SK-N-MC (cell line): ENCODE results near the gene MYB.

ENCODE experiments used
- EZH2 ChIP-seq: fragments of 200-600 bp; sonication (generic); IDR thresholded peaks from one replicate; pipeline ENCODE4 v1.6.1; 2017; ENCODE audit warnings: antibody characterized with exemption
- FOXP2 ChIP-seq: optimal IDR thresholded peaks from 2 replicates; pipeline ENCODE3; 2011; ENCODE audit warnings: mild to moderate bottlenecking, moderate library complexity; ENCODE audit not compliant: insufficient read depth; ENCODE audit errors: extremely low read length, control extremely low read depth
- POLR2AphosphoS5 ChIP-seq: IDR thresholded peaks from 2 replicates; pipeline ENCODE4 v1.6.1; 2012; ENCODE audit warnings: mild to moderate bottlenecking, low read depth, low read length, borderline replicate concordance

GRCh38 chr6:135268263-135268662 is 87.2 kb downstream of the MYB start:
- TF ChIP-seq POLR2AphosphoS5 (no peak), EZH2 (no peak), FOXP2 (no peak)
